Stimulated activated memory B cell treated with anti-CD40 and anti-IgM and Interleukin-4, amounts not matched to agents 10 μg/mL and 1 μg/mL and 100 μg/mL, for 72 hours (primary cell): ENCODE results near the gene CPEB1.
A peak's percentile ranks its signal among the peaks of the same experiment; 100 is the strongest.
"Not testable (repeated sequence)": the region's sequence is repeated elsewhere in the genome, so short reads cannot be mapped to it uniquely, and the experiment has no call there.

Source experiments
- ATAC-seq: fragments of 150-1000 bp; cut with Tn5 transposase; 2 replicates; pipeline ENCODE4 v1.10.0; 2021
- H3K27ac Mint-ChIP-seq: one replicate; pipeline ENCODE4 v1.8.0; 2022; ENCODE audit warnings: mild to moderate bottlenecking, mixed read lengths
- H3K27me3 Mint-ChIP-seq: one replicate; pipeline ENCODE4 v1.8.0; 2022; ENCODE audit warnings: mixed read lengths
- H3K36me3 Mint-ChIP-seq: one replicate; pipeline ENCODE4 v1.8.0; 2022; ENCODE audit warnings: mixed read lengths
- H3K4me1 Mint-ChIP-seq: one replicate; pipeline ENCODE4 v1.8.0; 2022; ENCODE audit warnings: mixed read lengths
- H3K4me3 Mint-ChIP-seq: one replicate; pipeline ENCODE4 v1.8.0; 2022; ENCODE audit warnings: mild to moderate bottlenecking, moderate library complexity, mixed read lengths
- H3K9me3 Mint-ChIP-seq: one replicate; pipeline ENCODE4 v1.8.0; 2022; ENCODE audit warnings: mixed read lengths

The CPEB1 gene

DNA sequence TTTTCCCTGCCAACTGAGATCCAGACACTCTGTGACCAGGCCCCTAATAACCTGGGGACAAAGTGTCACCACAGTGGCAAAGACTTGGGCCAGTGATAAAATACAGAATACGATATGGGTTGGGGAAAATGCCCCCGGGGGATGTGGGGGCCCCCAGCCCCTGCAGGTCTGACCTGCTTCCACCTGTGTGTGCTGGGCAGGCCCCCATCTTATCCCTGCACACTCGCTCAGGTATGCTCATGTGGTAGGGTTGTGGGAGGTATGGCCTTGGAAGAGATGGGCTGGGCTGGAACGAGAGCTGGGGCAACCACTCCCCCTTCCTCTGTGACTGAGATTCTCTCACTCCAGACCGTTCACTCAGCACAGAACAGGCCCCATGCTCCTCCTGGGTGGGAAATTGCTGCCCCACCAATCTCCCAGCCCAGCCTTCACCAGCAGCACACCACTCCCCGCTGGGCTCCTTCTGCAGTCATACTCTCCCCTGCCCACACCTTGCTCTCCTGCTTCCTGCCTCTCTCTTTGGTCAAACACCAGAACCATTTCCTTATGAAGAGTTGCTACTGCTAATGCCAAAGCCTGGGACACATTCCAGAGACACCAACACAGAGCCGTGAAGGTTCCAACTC lies 9.6 kb upstream of the CPEB1 start:
- no peaks in the 10 kb centered on the region for H3K4me1 Mint-ChIP-seq
- H3K4me3 Mint-ChIP-seq, result no peak overlapping the region
- peaks cover 76% of the 10 kb centered on the region for H3K27me3 Mint-ChIP-seq
- ATAC-seq, result no peak
- no peak overlapping the region for H3K27ac Mint-ChIP-seq
- no peaks in the 10 kb centered on the region for H3K9me3 Mint-ChIP-seq
- H3K36me3 Mint-ChIP-seq, result no peaks in the 10 kb centered on the region

DNA sequence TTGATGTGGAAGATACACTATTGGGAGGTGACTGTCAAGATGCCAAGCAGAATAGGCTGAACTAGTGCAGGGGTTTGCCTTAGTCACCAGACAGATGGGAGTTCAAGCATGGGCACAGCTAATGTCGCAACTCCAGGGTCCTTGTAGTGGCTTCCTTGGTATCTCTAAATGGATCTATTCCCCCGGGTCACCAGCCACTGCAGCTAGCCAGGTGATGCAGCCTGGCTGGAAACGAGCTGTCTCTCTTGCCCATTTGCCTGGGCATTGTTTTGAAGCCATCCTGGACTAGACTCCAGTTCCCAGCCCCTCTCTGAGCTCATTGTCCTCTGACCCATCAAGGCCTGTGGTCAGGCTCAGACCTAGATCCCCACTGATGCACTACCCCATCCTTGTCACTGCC lies 8.4 kb upstream of the CPEB1 start:
- no peaks in the 10 kb centered on the region for H3K4me1 Mint-ChIP-seq
- no peak overlapping the region for H3K27ac Mint-ChIP-seq
- H3K9me3 Mint-ChIP-seq, result no peaks in the 10 kb centered on the region
- ATAC-seq, result no peak
- H3K4me3 Mint-ChIP-seq, result no peak overlapping the region
- peaks cover 77% of the 10 kb centered on the region for H3K27me3 Mint-ChIP-seq
- H3K36me3 Mint-ChIP-seq, result no peaks in the 10 kb centered on the region

DNA sequence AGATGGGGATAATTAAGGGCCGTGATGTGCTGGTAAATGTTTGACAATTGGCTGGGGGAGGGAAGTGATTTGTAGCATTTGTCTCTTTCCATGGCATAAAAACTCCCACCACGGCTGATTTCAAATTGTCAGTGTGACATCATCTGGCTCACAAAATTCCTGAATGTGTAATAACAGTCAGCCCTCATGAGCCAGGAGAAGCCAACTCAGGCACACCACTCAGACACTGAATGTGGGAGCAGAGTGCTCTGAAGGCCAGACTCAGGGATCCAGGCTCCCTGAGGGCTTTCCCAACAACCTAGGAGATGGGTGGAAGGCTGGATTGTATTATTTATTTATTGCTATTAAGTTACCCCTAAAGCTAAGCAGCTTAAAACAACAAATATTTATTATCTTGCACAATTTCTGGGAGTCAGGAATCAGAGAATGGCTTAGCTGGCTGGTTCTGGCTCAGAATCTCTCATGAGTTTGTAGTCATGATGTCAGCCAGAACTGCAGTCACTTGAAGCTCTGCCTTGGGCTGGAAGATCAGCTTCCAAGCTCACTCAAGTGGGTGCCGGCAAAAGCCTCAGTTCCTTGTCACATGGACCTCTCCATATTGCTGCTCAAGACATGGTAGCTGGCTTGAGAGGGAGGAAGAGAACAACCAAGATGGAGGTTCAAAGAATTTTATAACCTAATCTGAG lies 6.5 kb upstream of the CPEB1 start:
- Mint-ChIP-seq H3K9me3 (no peaks in the 10 kb centered on the region), H3K4me1 (peaks cover 8% of the 10 kb centered on the region), H3K27me3 (peaks cover 81% of the 10 kb centered on the region), H3K36me3 (no peaks in the 10 kb centered on the region), H3K4me3 (no peak overlapping the region), H3K27ac (no peak overlapping the region)
- ATAC-seq, result no peak

DNA sequence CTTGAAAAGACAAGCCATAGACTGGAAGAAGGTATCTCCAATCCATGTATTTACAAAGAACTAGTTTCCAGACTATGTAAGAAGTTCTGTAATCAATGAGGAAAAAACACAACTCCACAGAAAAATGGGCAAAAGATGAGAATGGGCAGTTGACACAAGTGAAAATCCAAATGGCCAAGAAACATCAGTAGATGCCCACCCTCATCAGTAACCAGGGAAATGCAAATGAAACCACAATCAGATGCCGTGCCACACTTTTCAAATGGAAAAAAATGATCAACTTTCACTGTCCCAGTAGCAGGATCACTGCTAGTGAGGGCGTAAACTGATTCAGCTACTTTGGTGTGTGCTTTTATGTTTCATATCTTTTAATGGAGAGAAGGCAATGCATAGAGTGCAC lies 4.5 kb upstream of the CPEB1 start:
- Mint-ChIP-seq H3K4me3 (no peak overlapping the region), H3K27ac (no peak overlapping the region), H3K9me3 (no peaks in the 10 kb centered on the region), H3K36me3 (no peaks in the 10 kb centered on the region), H3K27me3 (peaks cover 86% of the 10 kb centered on the region), H3K4me1 (peaks cover 14% of the 10 kb centered on the region)
- ATAC-seq, result no peak

DNA sequence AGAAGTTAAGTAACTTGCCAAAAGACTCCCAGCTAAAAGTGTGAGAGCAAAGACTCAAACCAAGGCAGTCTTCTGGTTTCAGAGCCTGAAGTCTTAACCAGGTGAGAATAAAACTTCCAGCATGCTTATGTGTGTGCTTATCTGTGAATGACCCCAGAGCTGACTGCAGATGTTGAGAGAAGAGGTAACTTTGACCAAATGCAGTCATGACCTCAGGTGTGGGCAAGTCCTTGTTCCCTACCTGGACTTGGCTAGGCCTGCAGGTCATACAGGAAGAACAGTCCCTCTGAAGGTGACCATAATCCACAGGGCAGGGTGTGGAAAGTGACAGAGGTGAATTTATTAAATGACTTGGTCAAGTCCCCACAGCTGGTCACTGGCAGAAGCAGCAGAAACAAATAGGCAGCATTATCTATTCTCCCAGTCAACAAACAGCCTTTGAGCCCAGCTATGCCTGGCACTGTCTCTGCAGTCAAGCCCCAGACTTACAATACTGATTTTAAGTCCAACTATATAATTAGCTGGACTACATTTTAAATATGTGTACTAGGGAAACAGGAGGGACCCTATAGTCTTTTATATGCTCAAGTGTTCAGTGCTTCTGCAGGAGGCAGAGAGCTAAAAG lies 3.0 kb upstream of the CPEB1 start:
- no peaks in the 10 kb centered on the region for H3K36me3 Mint-ChIP-seq
- no peak for ATAC-seq
- H3K4me1 Mint-ChIP-seq, result peaks cover 20% of the 10 kb centered on the region
- H3K27ac Mint-ChIP-seq, result no peak overlapping the region
- no peak overlapping the region for H3K4me3 Mint-ChIP-seq
- H3K27me3 Mint-ChIP-seq, result peaks cover 84% of the 10 kb centered on the region
- H3K9me3 Mint-ChIP-seq, result no peaks in the 10 kb centered on the region

DNA sequence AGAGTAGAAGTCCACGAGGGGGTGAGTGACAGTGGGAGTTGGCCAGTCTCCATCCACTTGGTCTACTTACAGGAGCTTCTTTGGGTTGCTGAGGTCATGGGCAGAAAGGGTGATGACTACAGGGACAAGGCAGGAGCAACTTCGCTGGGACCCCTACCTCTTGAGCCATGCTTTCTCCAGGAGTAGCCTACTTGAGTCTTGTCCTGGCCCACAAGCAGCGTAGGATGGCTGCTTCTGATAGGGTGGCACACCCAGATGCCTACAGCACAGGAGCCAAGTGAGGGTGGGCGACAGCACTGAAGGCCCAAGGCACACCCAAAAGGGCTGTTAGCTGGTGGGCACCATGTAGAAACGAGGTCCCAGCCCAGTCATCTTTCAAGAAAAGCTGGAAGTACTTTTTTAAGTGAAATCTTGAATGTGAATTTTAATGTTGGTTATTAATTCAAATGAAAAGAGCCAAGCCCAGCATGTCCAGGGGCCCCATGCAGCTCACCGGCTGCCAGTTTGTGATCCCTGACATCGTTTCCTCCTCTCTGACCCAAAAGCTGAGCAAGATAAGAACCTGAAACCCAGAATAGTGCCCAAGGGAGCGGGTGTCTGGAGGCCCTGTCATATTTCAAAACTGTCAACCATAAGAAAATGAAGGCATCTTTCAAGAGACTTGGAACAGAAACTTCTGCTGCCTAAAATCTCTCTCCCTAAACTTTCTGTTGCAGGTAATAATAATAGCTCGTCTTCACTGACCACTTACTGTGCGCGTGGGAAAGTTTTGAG lies 2.2 kb upstream of the CPEB1 start:
- peak; percentile 35 for ATAC-seq
- Mint-ChIP-seq H3K27me3 (peaks cover 84% of the 10 kb centered on the region), H3K4me1 (peaks cover 20% of the 10 kb centered on the region), H3K9me3 (no peaks in the 10 kb centered on the region), H3K27ac (no peak overlapping the region), H3K36me3 (no peaks in the 10 kb centered on the region), H3K4me3 (no peak overlapping the region)

DNA sequence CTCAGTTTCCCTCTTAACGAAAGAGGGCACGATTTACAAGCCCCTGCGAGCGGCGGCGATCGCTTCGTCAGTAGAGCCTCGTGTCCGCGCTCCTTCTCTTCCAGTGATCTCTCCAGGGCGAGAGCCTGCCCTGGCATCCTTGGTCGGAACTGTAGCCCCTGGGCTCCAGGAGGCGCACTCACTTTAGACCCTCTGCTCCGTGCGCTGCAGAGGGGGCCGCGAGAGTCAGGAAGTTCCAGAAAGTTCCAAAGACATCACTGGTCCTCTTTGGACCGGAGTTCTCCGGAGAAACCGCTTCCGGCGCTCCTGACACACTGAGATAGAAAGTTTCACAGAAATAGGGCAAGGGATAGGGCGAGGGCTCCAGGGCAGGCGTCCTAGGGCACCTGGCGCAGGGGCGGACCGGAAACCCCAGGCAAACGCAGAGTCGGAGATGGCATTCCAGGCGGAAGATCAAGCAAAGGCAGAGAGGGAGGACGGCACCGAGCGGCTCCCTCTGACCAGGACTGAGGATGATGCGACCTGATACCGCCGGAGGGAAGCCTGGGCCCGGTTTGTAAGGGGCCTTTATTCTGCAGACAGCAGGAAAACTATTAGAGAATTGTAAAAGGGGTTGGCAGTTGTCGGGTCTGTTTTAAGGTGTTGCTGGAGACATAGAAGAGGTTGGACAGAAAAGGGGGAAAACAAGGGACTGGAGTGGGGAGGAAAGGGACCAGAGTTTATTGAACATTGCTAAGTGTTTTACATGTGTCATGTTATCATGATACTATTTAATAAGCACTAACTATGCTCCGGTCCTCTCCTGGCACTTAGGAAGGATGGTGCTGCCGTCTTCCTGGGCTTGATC lies 1.3 kb upstream of the CPEB1 start:
- peak overlapping the region; percentile 55 for H3K4me3 Mint-ChIP-seq
- no peaks in the 10 kb centered on the region for H3K9me3 Mint-ChIP-seq
- peaks cover 20% of the 10 kb centered on the region for H3K4me1 Mint-ChIP-seq
- no peaks in the 10 kb centered on the region for H3K36me3 Mint-ChIP-seq
- H3K27me3 Mint-ChIP-seq, result peaks cover 83% of the 10 kb centered on the region
- ATAC-seq, result no peak
- H3K27ac Mint-ChIP-seq, result no peak overlapping the region

DNA sequence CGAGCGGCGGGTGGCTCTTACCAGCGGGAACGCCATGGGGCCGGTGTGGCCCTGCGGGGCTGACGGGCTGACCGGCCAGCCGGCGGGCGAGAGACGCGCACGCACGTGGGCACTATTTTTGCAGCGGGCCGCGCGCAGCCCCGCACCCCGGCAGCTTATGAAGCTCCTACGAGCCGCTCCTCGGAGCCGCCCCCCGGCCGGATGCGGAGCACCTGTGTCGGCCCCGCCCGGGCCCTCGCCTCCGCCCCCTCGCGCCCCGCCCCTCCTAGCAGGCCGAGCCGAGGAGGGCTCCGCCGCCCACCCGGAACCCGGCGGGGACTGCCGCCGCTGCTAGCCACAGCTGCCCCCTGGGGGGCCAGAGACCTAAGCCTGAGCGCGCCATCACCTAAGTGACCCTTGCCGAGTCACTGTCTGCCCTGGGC lies 683 bp upstream of the CPEB1 start:
- ATAC-seq, result peak; percentile 67
- peak overlapping the region; percentile 55 for H3K4me3 Mint-ChIP-seq

DNA sequence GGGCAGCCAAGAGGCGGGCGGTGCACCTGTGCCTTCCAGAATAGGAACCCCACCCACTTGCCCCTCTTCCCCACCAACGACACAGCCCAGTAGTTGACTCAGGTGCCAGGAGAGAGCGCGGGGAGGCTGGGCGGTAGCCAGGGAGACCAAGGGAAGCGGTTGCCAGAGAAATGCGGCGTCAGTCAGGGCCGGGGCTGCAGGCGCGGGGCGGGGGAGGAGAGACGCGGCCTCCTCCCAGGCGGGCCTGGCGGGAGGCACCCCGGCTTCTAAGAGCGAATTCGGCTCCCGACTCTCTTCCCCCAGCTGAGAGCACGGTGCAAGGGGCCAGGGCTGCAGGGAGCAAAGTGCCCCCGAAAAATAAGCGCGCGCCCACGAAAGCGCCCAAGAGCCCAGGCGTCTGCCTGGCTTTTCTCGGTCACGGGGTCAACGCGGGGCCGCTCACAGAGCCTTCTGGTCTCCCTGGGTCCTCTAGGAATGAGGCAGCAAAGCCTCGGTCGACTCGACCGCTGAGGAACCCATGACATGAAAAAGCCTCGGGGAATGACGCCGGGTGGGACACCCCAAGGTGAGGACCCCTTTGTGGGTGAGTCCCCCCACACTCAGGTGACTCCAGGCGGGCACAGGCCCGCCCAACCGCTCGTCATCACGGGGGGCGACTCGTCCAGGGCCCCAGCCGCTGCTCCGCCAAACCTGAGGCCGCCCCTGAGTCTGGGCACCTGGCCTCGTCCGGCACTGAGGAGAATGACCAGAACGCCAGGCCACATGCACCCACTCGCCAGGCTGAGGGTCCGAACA lies 716 bp downstream of the CPEB1 start:
- H3K36me3 Mint-ChIP-seq, result no peaks in the 10 kb centered on the region

More for the DNA sequence above, 683 bp upstream of the CPEB1 start:
- Mint-ChIP-seq H3K27me3 (peaks cover 76% of the 10 kb centered on the region), H3K36me3 (no peaks in the 10 kb centered on the region), H3K4me1 (peaks cover 20% of the 10 kb centered on the region), H3K27ac (no peak overlapping the region), H3K9me3 (no peaks in the 10 kb centered on the region)

DNA sequence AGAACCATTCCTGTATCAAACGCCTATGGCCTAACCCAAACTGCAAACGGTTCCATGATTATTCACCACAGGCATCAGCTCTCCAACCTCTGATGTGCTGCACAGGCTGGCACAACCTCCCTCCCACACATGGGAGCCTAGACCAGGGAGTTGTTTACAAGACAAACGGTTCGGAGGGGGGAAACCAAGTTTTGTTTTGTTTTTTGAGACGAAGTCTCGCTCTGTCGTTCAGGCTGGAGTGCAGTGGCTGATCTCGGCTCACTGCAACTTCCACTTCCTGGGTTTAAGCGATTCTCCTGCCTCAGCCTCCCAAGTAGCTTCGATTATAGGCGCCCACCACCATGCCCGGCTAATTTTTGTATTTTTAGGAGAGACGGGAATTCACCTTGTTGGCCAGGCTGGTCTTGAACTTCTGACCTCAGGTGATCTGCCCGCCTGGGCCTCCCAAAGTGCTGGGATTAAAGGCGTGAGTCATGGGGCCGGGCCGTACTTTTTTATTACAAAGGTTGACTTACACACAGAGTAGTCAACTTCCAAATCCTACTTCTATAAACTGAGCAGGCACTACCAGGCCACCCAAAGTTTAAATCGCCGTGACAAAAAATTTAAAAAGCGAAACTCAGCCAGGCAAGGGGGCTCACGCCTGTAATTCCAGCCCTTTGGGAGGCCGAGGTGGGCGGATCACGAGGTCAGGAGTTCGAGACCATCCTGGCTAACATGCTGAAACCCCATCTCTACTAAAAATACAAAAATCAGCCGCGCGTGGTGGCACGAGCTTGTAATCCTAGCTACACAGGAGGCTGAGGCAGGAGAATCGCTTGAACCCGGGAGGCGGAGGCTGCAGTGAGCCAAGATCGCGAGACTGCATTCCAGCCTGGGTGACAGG lies 2.0 kb downstream of the CPEB1 start:
- Mint-ChIP-seq H3K27me3 (peaks cover 67% of the 10 kb centered on the region), H3K4me1 (peaks cover 25% of the 10 kb centered on the region)
- not testable (repeated sequence) for H3K4me3 Mint-ChIP-seq, H3K9me3 Mint-ChIP-seq, ATAC-seq, H3K27ac Mint-ChIP-seq, H3K36me3 Mint-ChIP-seq

More for the DNA sequence above, 716 bp downstream of the CPEB1 start:
- Mint-ChIP-seq H3K9me3 (no peaks in the 10 kb centered on the region), H3K4me1 (peaks cover 20% of the 10 kb centered on the region), H3K27me3 (peaks cover 64% of the 10 kb centered on the region), H3K4me3 (peak overlapping the region; percentile 29), H3K27ac (no peak overlapping the region)
- no peak for ATAC-seq

DNA sequence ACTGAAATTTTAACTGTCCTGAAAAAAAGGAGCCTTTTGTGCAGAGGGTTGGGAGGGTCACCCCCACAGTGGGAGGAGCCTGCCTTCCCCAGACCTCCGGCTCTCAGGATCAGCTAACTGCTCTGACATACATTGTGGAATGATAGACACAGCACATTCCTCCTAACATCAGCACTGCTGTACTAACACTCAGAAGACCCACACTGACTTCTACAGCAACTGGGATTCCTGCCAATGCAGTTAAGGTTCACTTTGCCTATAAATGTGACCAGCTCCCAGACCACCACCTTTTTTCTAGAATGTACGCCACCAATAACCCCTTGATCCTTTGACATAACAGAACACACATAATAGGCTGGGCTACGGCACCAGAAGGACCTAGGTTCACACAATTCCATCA lies 3.2 kb downstream of the CPEB1 start:
- Mint-ChIP-seq H3K27ac (no peak overlapping the region), H3K4me3 (no peak overlapping the region), H3K27me3 (peaks cover 65% of the 10 kb centered on the region), H3K9me3 (no peaks in the 10 kb centered on the region), H3K36me3 (no peaks in the 10 kb centered on the region), H3K4me1 (peaks cover 21% of the 10 kb centered on the region)
- ATAC-seq, result no peak

DNA sequence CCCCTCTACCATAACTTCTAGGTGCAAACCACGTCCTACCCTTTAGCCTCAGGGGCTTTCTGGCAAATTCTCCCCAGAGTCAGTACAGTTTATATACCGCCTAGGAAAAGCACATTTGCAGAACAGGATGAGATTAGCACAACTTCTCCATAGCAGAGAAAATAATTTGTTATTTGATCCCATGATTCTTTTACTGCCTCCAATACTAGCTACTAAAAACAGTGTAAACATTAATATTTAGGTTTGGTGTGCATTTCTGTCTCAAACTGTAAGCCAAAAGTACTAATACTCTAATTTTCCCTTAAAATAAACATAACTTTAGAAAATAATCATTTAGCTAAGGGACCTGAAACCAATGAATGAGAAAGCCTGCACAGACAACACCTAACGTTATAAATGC lies 4.5 kb downstream of the CPEB1 start:
- peaks cover 56% of the 10 kb centered on the region for H3K27me3 Mint-ChIP-seq
- no peaks in the 10 kb centered on the region for H3K36me3 Mint-ChIP-seq
- H3K9me3 Mint-ChIP-seq, result no peaks in the 10 kb centered on the region
- no peak overlapping the region for H3K27ac Mint-ChIP-seq
- peaks cover 11% of the 10 kb centered on the region for H3K4me1 Mint-ChIP-seq
- ATAC-seq, result no peak
- no peak overlapping the region for H3K4me3 Mint-ChIP-seq

DNA sequence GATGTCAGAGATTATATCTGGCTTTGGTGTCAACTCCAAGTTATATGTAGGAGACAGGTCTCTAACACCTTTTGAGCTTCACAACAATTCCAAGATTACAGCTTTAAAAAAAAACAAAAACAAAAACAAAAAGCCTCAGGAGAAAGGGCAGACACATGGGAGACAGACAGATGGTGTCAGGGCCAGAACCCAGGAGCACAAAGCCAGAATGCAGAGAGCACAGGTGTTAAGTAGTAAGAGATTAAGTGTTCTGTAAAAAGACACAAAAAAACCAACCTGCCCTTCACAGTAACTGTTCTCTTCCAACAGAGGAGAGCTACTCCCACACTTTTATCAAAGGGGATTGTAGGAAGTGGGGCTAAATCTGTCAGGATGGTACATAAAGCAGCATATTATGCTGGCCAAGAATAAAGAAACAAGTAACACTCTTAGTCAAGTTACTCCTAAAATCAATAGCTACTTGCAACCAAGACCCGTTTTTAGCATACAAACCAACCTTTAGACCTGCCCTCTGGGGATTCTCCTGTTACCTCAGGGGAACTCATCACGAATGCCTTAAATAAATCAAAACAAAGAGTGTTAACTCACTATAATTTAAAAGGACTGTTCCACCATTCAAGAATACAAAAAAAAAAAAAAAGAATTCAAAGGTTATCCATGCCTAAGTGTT lies 5.9 kb downstream of the CPEB1 start:
- ATAC-seq, result no peak
- Mint-ChIP-seq H3K27ac (no peak overlapping the region), H3K4me3 (no peak overlapping the region), H3K4me1 (peaks cover 10% of the 10 kb centered on the region), H3K36me3 (no peaks in the 10 kb centered on the region), H3K9me3 (no peaks in the 10 kb centered on the region), H3K27me3 (peaks cover 61% of the 10 kb centered on the region)
